SK-MEL-5 (cell line): ENCODE measurements around the gene CPB2. TPM values are rescaled to one million over a fixed set of nuclear protein-coding genes. Genes with fewer than 3 reads are reported as not detected.
A peak's percentile ranks its signal among the peaks of the same experiment; 100 is the strongest.

ENCODE experiments used
- DNase-seq: peaks from one replicate; pipeline ENCODE4 v3.0.0-alpha.2; 2016; ENCODE audit warnings: low read depth, low spot score
- in situ Hi-C: cut with HindIII; loops from 2 replicates; pipeline ENCODE4 v1.10.0; 2016; ENCODE audit warnings: low sequenced_read_pairs, high pct_unique_total_duplicates, low pct_unique_long_range_greater_than_20kb
- total RNA-seq: library from RNA; depleted of rRNA; stranded (reverse); fragments of >200 nt; shearing (Covaris generic); gene quantifications from 2 replicates; pipeline ENCODE4 v1.2.3, GENCODE V29; 2014

The CPB2 gene
- total RNA-seq, 1 experiment from 2014 or later: 0.55 TPM

DNA sequence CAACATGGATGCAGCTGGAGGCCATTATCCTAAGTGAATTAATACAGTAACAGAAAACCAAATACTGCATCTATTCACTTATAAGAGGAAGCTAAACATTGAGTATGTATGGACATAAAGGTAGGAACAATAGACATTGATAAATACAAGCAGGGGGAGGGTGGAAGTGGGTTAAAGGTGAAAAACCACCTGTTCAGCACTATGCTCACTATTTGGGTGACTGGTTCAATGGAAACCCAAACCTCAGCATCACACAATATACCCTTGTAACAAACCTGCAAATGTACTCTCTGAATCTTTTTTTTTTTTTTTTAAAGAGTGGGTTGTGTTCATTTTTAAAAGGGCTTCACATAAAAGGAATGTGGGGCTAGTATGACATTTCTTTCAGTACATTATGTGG, 26.9 kb upstream of the CPB2 start:
- DNase-seq: no peak
- in situ Hi-C loops: no loop called here

DNA sequence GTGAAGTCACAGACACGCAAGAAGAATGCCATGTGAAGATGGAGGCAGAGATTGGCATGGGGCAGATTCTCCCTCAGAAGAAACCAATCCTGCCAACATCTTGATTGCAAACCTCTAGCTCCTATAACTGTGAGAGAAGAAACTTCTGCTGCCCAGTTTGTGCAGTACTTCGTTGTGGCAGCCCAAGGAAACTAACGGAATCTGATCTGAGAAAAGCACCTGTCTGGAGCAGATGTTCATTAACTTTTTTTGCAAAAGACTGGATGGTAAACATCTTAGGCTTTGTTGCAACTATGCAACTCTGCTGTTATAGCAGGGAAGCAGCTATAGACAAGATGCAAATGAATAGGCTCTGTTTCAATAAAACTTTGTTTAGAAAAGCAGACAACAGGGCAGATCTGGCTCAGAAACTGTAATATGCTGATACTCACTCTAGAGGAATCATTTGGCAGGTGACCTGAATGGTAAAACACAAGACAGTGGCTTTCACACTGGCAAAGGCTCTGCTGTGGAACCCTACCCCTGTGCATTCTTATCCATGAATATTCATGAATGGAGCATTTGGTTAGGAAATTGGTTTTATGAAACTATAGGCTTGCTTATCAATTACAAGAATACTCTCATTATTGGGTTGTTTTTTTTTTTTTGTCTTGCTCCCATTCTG, 25.3 kb upstream of the CPB2 start:
- no peak for DNase-seq
- in situ Hi-C loops: no loop called here

DNA sequence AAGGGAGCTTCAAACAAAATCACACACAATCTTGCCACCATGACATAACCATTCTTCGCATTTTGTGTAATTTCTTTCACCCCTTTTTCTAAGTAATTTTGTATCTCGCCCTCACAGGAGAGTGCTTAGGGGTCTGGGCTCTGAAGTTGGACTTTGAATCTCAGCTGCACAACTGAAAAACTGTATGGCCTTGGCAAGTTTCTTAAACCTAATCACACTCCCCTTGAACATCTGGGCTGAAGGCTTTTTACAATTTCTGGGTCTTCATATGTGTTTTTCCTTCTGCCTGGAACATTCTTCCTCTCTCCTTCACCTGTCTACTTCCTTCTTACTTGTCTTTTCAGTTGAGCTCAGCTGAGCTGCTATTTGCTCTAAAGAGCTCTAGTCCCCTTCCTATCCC, 24.3 kb upstream of the CPB2 start:
- in situ Hi-C loops: no loop called here

DNA sequence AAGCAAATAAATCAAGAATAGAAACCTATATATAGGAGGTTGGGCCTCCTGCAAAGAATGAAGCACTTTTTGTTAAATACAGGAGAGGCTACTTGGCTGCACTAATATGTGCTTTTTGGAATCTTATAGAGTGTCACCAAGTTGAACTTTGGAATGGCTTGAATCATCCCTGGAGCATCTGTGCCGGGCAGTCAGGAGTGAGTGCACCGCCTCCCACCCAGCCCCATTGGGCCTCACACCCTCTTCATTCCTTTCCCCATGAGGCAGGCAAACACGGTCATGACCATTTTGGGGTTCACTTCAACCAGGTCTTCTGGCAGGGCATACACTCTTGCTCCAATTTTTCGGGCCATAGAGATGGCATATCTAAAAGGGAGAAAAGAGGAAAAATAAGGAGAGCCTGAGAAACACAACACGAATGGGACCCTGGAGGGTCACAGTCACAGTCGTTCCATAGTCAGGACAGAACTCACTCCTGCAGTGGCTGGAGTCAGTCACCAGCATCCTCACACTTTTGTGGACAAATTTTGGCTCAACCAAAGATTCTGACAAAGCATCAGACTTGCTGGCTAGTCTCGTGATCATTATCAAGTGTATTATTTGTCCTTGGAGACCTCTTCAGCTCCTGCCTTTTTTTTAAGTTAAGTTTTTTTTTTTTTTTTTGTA, 22.7 kb upstream of the CPB2 start:
- in situ Hi-C loops: no loop called here
- DNase-seq: no peak

More for the DNA sequence above, 24.3 kb upstream of the CPB2 start:
- no peak for DNase-seq

DNA sequence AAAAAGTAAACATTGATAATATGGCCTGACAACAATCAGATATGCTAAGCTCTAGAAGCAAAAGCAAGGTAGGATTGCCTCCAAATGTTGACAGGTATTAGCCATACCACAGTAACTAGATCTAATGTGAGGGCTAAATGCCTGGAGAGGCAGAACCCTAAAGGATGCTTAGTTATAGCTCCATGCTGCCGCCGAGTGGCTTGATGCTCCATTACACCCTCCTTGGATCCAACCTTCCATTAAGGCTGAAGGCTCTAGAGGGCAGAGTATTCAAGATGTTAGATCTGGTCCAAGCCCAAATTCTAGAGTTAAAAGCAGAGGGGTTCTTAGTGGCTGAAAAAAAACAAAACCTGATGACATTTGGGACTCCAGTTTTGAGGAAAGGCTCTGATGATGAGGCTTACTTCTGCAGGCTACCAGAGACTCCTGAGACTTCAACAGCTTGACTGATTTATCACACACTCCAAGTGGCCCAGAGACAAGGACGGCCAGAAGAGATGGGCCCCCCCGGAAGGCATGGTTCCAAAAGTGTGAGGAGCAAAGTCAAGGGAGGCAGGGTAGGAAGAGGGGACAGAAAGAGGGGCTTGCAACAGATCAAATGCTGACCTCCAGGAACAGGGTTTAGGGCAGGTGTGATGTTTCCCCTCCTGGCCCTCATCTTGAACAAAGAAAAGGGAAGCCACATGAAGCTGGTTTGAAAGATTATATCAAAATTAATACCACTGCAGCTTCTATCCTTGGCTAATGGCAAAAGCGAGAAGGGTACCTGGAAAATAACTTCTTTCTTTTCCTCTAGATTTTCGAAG, 21.9 kb upstream of the CPB2 start:
- peak; percentile 94 for DNase-seq
- in situ Hi-C loops: no loop called here

DNA sequence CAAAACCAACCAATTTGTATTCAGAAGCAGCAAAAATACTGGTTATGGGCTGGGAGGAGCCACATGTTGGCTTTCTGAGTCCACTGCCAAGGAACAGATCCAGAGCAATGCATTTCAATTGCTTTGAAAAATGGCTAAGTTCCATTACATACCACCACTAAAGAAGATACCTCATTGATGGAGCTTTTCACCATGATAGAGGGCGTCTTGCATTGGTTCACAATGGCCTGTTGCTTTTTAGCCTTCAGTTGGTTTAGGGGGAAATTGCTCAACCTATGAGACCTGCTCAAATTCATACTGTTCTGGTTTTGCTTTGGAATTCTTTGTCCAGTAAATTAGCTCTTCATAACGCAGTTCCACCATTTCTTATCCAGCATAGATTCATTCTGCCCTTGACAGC, 21.2 kb upstream of the CPB2 start:
- in situ Hi-C loops: no loop called here
- peak; percentile 39 for DNase-seq

DNA sequence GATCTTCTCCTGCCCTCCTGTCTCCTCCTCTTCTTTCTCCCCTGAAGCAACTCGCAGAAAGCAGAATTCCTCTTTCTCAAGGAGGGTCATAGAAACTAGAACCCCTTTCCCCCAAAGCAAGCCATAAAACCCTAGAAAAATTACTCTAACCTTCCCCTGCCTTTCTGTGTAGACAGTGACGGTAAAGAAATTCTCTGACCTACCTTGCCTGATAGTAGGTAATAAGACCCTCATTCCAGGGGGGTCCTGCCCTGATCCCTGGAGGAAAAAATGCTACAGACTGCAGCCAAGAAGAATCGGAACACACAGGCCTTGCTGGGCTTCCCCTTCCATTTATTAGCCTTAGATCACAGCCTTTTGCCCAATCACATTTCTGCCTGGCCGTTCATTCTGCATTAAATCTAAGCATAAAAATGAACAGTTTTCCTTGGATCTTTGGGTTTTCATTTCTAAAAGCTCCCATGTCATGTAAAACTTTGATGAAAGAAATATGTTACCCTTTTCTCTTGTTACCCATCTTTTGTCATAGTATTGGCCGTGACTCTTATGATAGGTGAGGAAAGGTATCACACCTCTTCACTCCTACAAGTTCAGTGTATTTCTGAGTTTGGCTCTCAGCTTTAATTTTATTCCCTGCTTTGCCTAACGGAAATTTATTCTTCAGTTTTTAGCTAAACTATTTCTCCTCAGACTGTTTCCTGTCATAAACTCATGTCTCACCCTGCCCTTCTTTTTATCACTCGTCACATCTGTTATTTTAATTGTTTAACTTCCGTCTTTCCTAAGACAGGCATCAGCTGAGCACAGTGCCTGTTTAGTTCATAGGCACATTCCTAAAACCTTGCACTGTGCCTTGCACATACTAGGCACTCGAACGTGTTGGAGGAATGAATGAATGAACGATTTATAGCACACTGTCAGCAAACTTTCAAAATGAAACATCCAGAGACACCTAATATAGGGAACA, 20.4 kb upstream of the CPB2 start:
- in situ Hi-C loops: no loop called here
- peak; percentile 32 for DNase-seq

DNA sequence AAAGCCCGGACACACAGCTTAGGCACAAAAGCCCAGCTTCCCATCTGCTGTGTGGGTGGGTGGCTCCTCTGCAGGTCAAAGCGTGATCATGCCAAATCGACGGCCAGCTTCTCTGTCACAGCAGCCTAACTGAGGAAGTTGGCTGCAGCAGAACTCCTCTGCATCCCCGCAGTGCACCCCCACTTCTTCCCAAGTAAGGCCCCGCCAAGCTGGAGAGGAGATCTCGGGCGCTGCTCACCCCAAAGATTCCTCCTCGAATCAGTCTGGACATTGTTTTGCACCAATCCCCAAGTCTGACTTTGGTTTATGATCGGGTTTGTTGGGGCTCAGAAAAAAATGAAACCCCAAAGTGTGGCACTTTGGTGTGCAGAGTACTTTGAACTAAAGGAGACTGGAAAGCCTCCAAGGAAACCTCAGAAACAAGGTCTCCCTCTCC, 19.7 kb upstream of the CPB2 start:
- in situ Hi-C loops: no loop called here
- no peak for DNase-seq

DNA sequence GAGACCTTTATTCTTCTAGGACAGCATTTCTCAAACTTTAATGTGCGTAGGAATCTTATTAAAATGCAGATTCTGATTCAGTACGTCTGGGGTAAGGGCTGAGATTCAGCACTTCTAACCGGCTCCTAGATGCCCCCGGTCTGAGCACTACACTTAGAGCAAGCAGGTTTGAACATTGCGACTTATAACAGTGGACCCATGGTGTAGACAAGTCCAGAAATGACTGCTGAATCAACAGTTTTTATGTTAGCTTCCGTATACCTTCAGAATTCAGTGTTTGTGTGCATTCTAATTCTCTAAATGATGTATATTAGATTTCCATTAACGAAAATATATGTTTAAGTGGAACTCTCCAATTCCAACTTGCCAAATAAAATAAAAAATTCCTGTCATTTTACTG, 17.5 kb upstream of the CPB2 start:
- DNase-seq: no peak
- in situ Hi-C loops: no loop called here

DNA sequence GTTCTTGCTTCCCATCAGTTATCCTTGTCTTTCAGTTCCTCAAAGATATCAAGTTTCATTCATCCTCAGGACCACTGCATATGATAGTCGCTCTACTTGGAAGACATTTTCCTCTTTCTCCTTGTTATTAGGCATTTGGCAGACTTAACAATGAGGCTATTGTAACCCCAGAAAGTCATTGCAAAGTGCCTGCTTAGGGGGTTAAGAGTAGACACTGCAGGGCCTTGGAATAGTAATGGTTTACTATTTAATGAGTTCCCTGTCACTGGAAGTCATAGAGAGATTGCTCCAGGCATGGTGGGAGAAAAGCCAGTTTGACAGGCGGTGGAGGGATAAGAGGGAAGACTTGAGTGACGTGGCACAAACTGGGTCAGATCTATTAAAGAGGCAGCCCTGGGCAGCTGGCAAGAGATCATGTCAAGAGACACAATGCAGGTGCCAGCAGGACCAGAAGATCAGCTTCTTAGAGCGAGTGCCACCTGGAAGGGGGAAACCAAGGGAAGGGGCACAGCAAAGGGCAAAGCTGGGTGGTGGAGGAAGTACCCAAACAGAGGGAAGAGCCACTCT, 16.8 kb upstream of the CPB2 start:
- DNase-seq: peak; percentile 57

DNA sequence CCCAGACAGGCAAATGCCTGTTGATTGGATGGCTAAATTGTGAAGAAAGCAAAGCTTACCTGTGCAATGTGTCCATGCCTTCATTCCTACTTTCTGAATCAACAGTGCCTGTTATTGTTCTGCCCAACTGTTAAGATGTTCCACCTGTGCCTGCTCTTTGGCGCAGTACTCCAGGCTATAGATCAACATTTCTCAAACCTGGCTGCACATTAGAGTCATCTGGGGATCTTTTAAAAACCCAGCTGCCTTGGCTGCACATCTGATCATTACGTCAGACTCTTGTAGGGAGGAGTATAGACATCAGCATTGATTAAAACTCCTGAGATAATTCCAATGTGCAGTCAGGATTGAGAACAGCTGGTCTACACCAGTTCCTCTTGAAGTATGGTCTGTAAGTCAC, 16.2 kb upstream of the CPB2 start:
- DNase-seq: no peak
- in situ Hi-C loops: no loop called here

More for the DNA sequence above, 16.8 kb upstream of the CPB2 start:
- in situ Hi-C loops: no loop called here

DNA sequence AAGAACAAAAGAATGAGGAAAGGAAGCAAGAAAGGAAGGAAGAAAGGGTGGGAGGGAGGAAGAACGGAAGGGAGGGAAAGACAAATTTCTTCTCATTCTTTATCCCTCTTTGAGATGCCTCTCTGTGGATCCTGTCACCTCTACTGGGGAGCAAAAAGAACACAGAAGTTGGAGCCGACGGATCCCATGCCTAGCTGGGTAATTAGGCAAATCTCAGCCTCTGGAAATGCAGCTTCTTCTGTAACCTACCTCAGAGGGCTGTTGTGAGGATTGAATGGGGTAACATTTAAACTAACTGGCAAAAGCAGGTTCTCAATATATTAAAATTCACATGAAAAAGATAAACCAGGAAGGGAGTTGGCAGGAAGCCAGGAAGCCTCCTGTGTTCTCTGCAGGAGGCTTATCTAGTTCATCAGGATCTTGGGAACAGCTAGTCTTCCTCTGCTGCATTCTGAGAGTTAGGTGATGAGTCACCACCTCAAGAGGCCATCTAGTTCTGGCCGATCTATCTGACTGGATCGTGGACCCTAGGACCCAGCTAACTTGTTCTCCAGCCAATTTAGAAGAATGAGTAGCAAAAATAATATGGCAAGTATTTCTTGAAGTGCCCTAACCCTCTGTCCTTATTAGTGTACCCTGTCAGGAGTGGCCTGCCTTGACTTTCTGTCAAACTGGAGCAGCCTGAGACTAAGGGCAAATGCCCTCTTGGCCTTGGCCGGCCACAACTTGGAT, 15.2 kb upstream of the CPB2 start:
- in situ Hi-C loops: no loop called here
- DNase-seq: peak; percentile 43

DNA sequence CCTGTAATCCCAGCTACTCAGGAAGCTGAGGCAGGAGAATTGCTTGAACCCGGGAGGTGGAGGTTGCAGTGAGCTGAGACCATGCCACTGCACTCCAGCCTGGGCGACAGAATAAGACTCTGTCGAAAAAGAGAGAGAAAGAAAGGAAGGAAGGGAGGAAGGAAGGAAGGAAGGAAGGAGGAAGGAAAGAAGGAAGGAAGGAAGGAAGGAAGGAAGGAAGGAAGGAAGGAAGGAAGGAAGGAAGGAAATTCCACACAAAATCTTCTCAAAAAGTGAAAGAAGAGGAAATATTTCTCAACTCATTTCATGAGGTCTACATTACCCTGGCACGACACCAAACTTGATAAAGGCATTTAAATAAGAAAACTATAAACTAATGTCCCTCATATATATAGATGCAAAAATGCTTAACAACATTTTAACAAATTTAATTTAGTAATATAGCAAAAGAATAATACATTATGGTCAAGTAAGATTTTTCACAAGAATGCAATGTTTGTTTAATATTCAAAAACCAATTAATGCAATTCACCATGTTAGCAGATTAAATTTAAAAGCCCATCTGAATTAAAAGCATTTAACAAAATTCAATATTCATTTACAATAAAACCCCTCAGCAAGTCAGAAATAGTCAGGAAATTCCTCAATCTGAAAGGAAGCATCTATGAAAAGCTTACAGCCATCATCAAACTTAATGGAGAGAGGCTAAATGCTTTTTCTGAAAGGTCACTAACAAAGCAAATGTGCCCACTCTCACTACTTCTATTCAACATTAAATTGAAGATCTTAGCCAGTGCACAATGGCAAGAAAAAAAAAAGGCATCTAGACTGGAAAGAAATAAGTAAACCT, 12.0 kb upstream of the CPB2 start:
- in situ Hi-C loops: no loop called here
- DNase-seq: no peak

DNA sequence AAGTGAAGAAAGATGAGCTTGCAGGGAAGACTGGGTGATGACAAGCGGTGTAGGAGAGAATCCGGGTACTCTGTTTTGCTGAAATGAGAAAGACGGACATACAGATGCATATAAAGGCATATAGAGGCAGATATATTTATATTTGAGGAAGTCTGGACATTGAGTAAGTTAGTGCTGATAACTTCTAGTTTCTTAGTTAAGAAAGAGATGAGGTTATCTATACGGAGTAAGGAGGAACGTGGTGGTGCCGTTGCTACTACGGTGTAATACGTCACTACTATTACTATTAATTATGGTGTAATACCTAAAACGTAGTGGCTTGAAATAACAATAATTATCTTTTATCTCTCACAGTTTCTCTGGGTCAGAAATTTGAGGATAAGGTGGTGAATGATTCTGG, 9.8 kb upstream of the CPB2 start:
- DNase-seq: no peak
- in situ Hi-C loops: no loop called here

DNA sequence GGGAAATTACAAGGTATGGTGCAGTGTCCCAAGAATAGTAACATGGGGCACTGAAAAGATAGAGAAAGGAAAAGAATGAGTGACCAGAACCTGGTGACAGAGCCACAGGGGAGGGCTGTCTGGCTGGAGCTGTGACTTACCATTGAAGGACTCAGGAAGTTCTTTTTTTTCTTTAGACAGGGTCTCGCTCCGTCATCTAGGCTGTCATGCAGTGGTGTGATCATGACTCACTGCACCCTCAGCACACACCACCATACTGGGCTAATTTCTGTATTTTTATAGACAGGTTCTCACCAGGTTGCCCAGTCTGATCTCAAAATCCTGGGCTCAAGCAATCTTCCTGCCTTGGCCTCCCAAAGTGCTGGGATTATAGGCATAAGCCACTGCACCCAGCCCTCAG, 8.8 kb upstream of the CPB2 start:
- peak; percentile 64 for DNase-seq
- in situ Hi-C loops: no loop called here

DNA sequence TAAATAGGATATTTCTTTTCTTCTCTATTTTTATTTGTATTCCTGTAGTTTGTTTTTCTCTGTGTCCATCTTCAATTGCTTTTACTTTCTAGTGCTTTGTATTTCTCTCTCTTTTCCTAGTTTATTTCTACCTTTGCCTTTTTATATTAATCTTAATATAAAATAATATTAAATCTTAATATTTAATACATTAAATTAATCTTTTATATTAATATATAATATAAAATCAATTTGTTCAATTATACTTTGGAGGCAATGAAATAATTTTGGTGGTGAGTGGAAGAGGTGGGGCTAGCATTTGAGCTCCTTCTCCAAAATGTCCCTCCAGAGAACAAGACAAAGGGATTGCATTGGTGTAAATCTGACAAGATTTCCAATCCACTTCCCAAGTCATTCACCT, 6.3 kb upstream of the CPB2 start:
- in situ Hi-C loops: no loop called here
- no peak for DNase-seq
